DND-41 (cell line): Measurements from ENCODE around the gene NDE1.

Experiments used
- ATAC-seq: fragments of 200-7000 bp; cut with Tn5 transposase; 3 replicates; pipeline ENCODE4 v1.9.1; 2021; ENCODE audit warnings: low read depth; ENCODE audit not compliant: insufficient read depth
- DNase-seq: peaks from one replicate; pipeline ENCODE4 v3.0.0-alpha.2; 2020
- H2AFZ ChIP-seq: 2 replicates; pipeline ENCODE4 v1.6.0; 2012; ENCODE audit warnings: low read depth, low read length
- H3K27ac ChIP-seq: 2 replicates; pipeline ENCODE4 v1.5.1; 2012; ENCODE audit warnings: low read length, inconsistent platforms
- H3K27me3 ChIP-seq: fragments of 200-600 bp; sonication (generic); 2 replicates; pipeline ENCODE4 v1.6.0; 2012; ENCODE audit warnings: low read length, mild to moderate bottlenecking, inconsistent platforms; ENCODE audit not compliant: insufficient read depth, poor library complexity
- H3K36me3 ChIP-seq: 2 replicates; pipeline ENCODE4 v1.5.1; 2012; ENCODE audit warnings: low read length, inconsistent platforms; ENCODE audit not compliant: insufficient read depth
- H3K4me1 ChIP-seq: 2 replicates; pipeline ENCODE4 v1.5.1; 2012; ENCODE audit warnings: mild to moderate bottlenecking, low read length; ENCODE audit not compliant: insufficient read depth
- H3K4me2 ChIP-seq: 2 replicates; pipeline ENCODE4 v1.6.0; 2012; ENCODE audit warnings: mild to moderate bottlenecking, moderate library complexity, low read length, inconsistent platforms; ENCODE audit not compliant: insufficient read depth
- H3K4me3 ChIP-seq, 2 experiments: fragments of 200-600 bp in 1 of 2; shearing (Covaris generic) in 1 of 2; 2 replicates each; pipeline ENCODE4 v1.5.1; 2012 to 2016; ENCODE audit warnings: inconsistent platforms in 2 of 2, low read length in 2 of 2, mild to moderate bottlenecking in 2 of 2, low read depth in 1 of 2, moderate library complexity in 1 of 2
- H3K79me2 ChIP-seq: 2 replicates; pipeline ENCODE4 v1.6.0; 2012; ENCODE audit warnings: low read length, inconsistent platforms; ENCODE audit not compliant: insufficient read depth
- H3K9ac ChIP-seq: 2 replicates; pipeline ENCODE4 v1.6.0; 2012; ENCODE audit warnings: low read depth, mild to moderate bottlenecking, inconsistent platforms, low read length, moderate library complexity
- H3K9me3 ChIP-seq: 2 replicates; pipeline ENCODE4 v1.5.1; 2012; ENCODE audit warnings: low read length, moderate library complexity, mild to moderate bottlenecking, inconsistent platforms; ENCODE audit not compliant: insufficient read depth, severe bottlenecking
- H4K20me1 ChIP-seq: 2 replicates; pipeline ENCODE4 v1.6.0; 2012; ENCODE audit warnings: low read length; ENCODE audit not compliant: insufficient read depth
- EZH2 ChIP-seq: IDR thresholded peaks from 3 replicates; pipeline ENCODE4 v1.6.1; 2012; ENCODE audit warnings: borderline replicate concordance, low read depth, mild to moderate bottlenecking, moderate library complexity, low read length, inconsistent platforms; ENCODE audit not compliant: severe bottlenecking
- TF ChIP-seq, protein P1 (sequence below): IDR thresholded peaks from 2 replicates; pipeline ENCODE4 v1.5.1; 2012; ENCODE audit warnings: borderline replicate concordance, low read length, moderate library complexity, mild to moderate bottlenecking; ENCODE audit not compliant: poor library complexity, severe bottlenecking; ENCODE audit errors: extremely low read depth

NDE1 gene

DNA sequence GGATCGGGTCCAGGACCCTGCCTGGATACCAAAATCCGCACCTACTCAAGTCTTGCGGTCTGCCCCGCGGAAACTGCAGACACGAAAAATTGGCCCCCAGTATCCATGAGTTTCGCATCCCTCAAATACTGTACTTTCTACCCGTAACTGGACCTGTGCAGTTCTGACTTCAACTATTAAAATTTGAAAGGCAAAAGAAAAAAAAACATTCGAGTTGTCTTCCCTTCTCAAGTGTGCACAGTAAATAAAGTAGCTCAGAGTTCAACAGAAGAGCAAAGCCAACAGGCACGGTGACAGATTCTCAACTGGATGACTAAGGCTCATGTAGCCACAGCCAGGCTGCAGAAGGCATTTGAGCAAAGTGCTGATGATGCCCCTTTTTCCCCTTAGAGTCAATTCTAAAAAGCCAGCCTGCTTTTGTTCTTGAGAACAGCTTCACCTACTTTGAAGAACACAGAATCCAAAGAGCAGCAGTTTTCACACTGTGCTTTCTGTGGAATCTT is 39.6 kb upstream of the NDE1 start:
- Histone ChIP-seq H3K4me2 (no peak overlapping the region), H3K27me3 (no peaks in the 10 kb centered on the region)
- TF ChIP-seq EZH2: no peak
- TF ChIP-seq, protein P1, sequence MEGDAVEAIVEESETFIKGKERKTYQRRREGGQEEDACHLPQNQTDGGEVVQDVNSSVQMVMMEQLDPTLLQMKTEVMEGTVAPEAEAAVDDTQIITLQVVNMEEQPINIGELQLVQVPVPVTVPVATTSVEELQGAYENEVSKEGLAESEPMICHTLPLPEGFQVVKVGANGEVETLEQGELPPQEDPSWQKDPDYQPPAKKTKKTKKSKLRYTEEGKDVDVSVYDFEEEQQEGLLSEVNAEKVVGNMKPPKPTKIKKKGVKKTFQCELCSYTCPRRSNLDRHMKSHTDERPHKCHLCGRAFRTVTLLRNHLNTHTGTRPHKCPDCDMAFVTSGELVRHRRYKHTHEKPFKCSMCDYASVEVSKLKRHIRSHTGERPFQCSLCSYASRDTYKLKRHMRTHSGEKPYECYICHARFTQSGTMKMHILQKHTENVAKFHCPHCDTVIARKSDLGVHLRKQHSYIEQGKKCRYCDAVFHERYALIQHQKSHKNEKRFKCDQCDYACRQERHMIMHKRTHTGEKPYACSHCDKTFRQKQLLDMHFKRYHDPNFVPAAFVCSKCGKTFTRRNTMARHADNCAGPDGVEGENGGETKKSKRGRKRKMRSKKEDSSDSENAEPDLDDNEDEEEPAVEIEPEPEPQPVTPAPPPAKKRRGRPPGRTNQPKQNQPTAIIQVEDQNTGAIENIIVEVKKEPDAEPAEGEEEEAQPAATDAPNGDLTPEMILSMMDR: no peak

DNA sequence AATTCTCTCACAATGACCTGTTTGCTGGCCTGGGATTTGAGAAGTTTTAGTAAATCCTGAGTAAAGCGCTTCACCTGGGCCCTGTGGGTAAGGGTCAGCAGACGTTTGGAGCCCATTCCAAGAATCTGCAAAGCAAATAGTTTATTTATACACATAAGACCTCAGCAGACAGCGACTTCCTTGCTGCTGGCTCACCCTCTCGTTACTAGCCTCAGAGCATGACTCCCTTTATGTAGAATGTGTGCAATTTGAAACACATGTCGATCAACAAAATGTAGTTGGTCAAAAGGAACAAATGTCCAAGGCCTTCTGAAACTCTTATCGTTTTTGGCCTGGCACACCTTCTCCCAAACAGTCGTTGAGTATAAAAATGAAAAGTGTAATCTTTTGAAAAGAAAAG is 38.4 kb upstream of the NDE1 start:
- DNase-seq (no peak), ATAC-seq (no peak)
- TF ChIP-seq EZH2: no peak
- TF ChIP-seq, protein P1: no peak
- H3K79me2 ChIP-seq: no peaks in the 10 kb centered on the region
- no peak overlapping the region for H3K9ac ChIP-seq
- H3K4me1 ChIP-seq: no peaks in the 10 kb centered on the region
- no peak overlapping the region for H3K4me3 ChIP-seq
- H3K27me3 ChIP-seq: no peaks in the 10 kb centered on the region
- H3K4me2 ChIP-seq: no peak overlapping the region
- peaks cover 4% of the 10 kb centered on the region; the same call in 1 of the 2 replicates for H4K20me1 ChIP-seq
- no peaks in the 10 kb centered on the region for H3K9me3 ChIP-seq
- no peak overlapping the region for H3K27ac ChIP-seq
- H2AFZ ChIP-seq: no peak overlapping the region
- H3K36me3 ChIP-seq: peaks cover 80% of the 10 kb centered on the region

More for the DNA sequence above, 39.6 kb upstream of the NDE1 start:
- H3K27ac ChIP-seq: no peak overlapping the region
- no peaks in the 10 kb centered on the region for H3K9me3 ChIP-seq
- ATAC-seq (no peak), DNase-seq (no peak)
- no peaks in the 10 kb centered on the region for H3K4me1 ChIP-seq
- peaks cover 80% of the 10 kb centered on the region for H3K36me3 ChIP-seq
- H3K79me2 ChIP-seq: no peaks in the 10 kb centered on the region
- H4K20me1 ChIP-seq: peaks cover 4% of the 10 kb centered on the region; the same call in 1 of the 2 replicates
- H3K4me3 ChIP-seq: no peak overlapping the region
- no peak overlapping the region for H3K9ac ChIP-seq
- no peak overlapping the region for H2AFZ ChIP-seq

DNA sequence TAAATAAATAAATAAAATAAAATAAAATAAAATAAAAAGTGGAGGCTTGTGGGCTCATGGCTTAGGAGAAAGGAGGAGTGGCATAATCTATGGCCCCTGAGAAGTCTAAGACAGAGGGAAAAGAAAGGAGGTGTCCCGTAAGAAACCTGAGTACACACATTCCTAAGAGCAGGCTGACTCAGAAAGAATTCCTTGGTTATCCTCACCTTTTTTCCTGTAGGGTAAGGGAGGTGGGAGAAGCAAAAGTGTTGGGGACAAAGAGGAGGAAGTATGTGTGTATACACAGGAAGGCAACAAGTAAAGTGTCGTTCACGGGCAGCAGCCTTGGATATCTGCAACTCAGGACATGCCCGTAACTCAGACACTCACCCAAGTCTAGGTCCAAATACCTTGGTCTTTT is 36.4 kb upstream of the NDE1 start:
- no peaks in the 10 kb centered on the region for H3K79me2 ChIP-seq
- no peaks in the 10 kb centered on the region for H3K9me3 ChIP-seq
- no peak overlapping the region for H3K27ac ChIP-seq
- no peak overlapping the region for H3K4me2 ChIP-seq
- no peak for DNase-seq
- TF ChIP-seq, protein P1: no peak
- TF ChIP-seq EZH2: no peak
- no peak overlapping the region for H3K4me3 ChIP-seq
- no peak for ATAC-seq
- peaks cover 80% of the 10 kb centered on the region for H3K36me3 ChIP-seq
- no peak overlapping the region for H2AFZ ChIP-seq
- H3K27me3 ChIP-seq: no peaks in the 10 kb centered on the region
- no peak overlapping the region for H3K9ac ChIP-seq
- H4K20me1 ChIP-seq: no peaks in the 10 kb centered on the region
- H3K4me1 ChIP-seq: no peaks in the 10 kb centered on the region

DNA sequence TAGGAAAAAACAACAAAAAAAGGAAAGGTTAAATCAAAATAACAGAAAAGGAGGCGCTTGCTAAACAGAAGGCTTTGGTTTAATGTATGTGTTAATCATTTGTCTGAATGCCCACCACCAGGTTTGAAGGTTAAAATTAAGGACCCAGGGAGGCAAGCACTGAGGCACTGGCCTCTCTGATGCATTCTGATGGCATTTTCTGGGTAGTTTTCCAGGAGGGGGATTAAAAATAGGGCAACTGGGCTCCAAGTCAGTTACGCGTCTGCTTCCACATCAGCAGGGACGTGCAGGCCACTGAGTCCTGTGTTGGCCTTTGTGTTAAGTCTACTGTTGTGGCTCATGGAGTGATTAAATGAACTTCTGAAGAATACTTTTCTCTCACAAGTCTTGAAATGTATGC is 34.0 kb upstream of the NDE1 start:
- no peak for DNase-seq
- no peak overlapping the region for H3K27ac ChIP-seq

More for the DNA sequence above, 34.0 kb upstream of the NDE1 start:
- H3K36me3 ChIP-seq: peaks cover 80% of the 10 kb centered on the region
- no peak overlapping the region for H3K4me2 ChIP-seq
- H3K79me2 ChIP-seq: no peaks in the 10 kb centered on the region
- ATAC-seq: no peak
- H3K9ac ChIP-seq: no peak overlapping the region
- H3K4me1 ChIP-seq: no peaks in the 10 kb centered on the region
- H2AFZ ChIP-seq: no peak overlapping the region
- H3K9me3 ChIP-seq: no peaks in the 10 kb centered on the region
- no peak overlapping the region for H3K4me3 ChIP-seq
- TF ChIP-seq, protein P1: no peak
- no peak for TF ChIP-seq EZH2
- H3K27me3 ChIP-seq: no peaks in the 10 kb centered on the region
- no peaks in the 10 kb centered on the region for H4K20me1 ChIP-seq
